IMR-90 (cell line): Measurements from ENCODE around the gene CIT.

Experiments used
- FOS ChIP-seq: fragments of 150-350 bp; IDR thresholded peaks from 2 replicates; pipeline ENCODE4 v1.6.1; 2016; ENCODE audit warnings: low read depth, low read length
- POLR2A ChIP-seq: IDR thresholded peaks from 2 replicates; pipeline ENCODE4 v1.6.1; 2012; ENCODE audit warnings: mild to moderate bottlenecking, low read depth, low read length
- RAD21 ChIP-seq: IDR thresholded peaks from 2 replicates; pipeline ENCODE4 v1.6.1; 2012; ENCODE audit warnings: low read length, improper control_type of control experiment
- SMC3 ChIP-seq: fragments of 150-350 bp; IDR thresholded peaks from 2 replicates; pipeline ENCODE4 v1.6.1; 2016; ENCODE audit warnings: low read depth, mild to moderate bottlenecking, antibody characterized with exemption, low read length, moderate library complexity
- TF ChIP-seq, protein P1 (sequence below): conservative IDR thresholded peaks from 2 replicates; pipeline ENCODE4 v1.5.1; 2012; ENCODE audit warnings: mild to moderate bottlenecking, low read depth, low read length, improper control_type of control experiment
- TF ChIP-seq, protein P2 (sequence below): fragments of 150-350 bp; IDR thresholded peaks from 2 replicates; pipeline ENCODE4 v1.6.1; 2017; ENCODE audit warnings: mild to moderate bottlenecking, antibody characterized with exemption, low read length, low read depth

DNA sequence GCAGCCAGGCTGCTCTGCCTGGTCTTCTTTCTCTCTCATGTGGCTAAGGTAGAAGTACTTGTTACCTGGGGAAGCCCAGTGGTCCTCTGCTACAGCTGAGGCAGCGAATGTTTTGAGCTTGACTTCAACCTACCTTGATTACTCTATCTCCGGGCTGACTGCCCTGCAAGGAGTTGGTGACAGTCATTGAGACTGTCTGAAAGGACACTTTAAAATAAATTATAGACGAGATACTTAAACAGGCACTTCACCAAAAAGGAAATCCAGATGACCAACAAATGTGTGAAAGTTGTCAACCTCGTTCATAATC is 474 bp upstream of the CIT start:
- TF ChIP-seq, protein P1, sequence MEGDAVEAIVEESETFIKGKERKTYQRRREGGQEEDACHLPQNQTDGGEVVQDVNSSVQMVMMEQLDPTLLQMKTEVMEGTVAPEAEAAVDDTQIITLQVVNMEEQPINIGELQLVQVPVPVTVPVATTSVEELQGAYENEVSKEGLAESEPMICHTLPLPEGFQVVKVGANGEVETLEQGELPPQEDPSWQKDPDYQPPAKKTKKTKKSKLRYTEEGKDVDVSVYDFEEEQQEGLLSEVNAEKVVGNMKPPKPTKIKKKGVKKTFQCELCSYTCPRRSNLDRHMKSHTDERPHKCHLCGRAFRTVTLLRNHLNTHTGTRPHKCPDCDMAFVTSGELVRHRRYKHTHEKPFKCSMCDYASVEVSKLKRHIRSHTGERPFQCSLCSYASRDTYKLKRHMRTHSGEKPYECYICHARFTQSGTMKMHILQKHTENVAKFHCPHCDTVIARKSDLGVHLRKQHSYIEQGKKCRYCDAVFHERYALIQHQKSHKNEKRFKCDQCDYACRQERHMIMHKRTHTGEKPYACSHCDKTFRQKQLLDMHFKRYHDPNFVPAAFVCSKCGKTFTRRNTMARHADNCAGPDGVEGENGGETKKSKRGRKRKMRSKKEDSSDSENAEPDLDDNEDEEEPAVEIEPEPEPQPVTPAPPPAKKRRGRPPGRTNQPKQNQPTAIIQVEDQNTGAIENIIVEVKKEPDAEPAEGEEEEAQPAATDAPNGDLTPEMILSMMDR, result no peak
- TF ChIP-seq POLR2A, result no peak
- TF ChIP-seq, protein P2, sequence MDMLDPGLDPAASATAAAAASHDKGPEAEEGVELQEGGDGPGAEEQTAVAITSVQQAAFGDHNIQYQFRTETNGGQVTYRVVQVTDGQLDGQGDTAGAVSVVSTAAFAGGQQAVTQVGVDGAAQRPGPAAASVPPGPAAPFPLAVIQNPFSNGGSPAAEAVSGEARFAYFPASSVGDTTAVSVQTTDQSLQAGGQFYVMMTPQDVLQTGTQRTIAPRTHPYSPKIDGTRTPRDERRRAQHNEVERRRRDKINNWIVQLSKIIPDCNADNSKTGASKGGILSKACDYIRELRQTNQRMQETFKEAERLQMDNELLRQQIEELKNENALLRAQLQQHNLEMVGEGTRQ, result no peak
- TF ChIP-seq RAD21, result no peak
- TF ChIP-seq FOS, result no peak
- no peak for TF ChIP-seq SMC3
